ENCODE measurements around the gene RETREG2. TPM values are rescaled to one million over a fixed set of nuclear protein-coding genes. Genes with fewer than 3 reads are reported as not detected.

The RETREG2 gene
- total RNA-seq, 1 experiment from 2014 or later, result 49.3 TPM

GRCh38 chr2:219220652-219221402 lies 42.8 kb downstream of the RETREG2 start:
- H3K4me3 Mint-ChIP-seq (ENCODE audit: unreplicated experiment), result no peak overlapping the region
- no TSS peak for BruUV-seq (replicated peaks)
- ChIA-PET CTCF (interaction anchor here (0.7 to 2.9 kb wide), 6 partner anchors 24 to 74 kb away, joined by 3 to 17 read pairs (median 3); partner anchors contain the start of genes GLB1L and STK16), POLR2A (interaction anchor here (1.2 to 6.3 kb wide), 4 partner anchors 8 to 44 kb away, joined by 3 to 127 read pairs (median 54); partner anchors contain the start of genes ANKZF1, ATG9A, CNPPD1 and GLB1L)
- no peak overlapping the region for H3K27ac Mint-ChIP-seq (ENCODE audit: low read depth, unreplicated experiment)
- H3K27me3 Mint-ChIP-seq (ENCODE audit: insufficient read depth, unreplicated experiment), result no peaks in the 10 kb centered on the region
- H3K36me3 Mint-ChIP-seq (ENCODE audit: insufficient read depth, unreplicated experiment), result peaks cover 43% of the 10 kb centered on the region
- H3K9me3 Mint-ChIP-seq (ENCODE audit: unreplicated experiment), result no peaks in the 10 kb centered on the region
- intact Hi-C loops (cut with micrococcal nuclease), result no loop called here
- DNase-seq (ENCODE audit: unreplicated experiment), result no peak
- no peaks in the 10 kb centered on the region for H3K4me1 Mint-ChIP-seq (ENCODE audit: insufficient read depth, unreplicated experiment)
- no peak for TF ChIP-seq CTCF (IDR thresholded peaks at IDR 0.05; ENCODE audit: unreplicated experiment)

DNA sequence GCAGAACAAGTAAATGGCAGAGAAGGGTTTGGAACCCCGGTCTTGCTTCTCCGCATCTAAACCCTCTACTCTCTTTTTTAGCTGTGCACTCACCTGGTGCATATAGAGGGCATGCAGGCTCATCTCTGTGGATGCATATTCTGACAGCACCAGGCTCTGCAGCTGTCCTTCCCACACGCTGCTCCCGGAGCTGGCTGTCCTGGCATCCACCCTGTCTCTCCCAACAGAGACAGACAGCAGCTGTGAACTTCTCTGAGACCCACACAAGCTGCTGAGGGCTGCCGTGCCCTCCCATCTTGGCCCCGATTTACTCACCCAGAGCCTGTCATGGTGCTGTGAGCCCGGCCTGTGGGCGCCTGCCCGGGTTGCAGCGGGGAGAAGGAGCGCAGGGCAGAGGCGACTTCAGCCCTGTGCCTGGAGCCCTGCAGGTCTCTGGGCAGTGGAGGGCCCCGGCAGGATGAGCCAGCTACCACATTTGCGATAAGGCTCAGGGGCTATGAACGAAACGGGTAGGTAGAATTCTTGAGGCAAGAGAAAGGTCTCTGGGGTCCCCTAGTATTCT lies 44.0 kb downstream of the RETREG2 start:
- POLR2A ChIA-PET, result interaction anchor here (0.6 to 1.2 kb wide), 3 partner anchors 23 to 71 kb away, joined by 3 to 4 read pairs (median 3); partner anchors contain the start of genes DNAJB2 and GLB1L
- CTCF ChIA-PET, result interaction anchor here (0.6 to 2.9 kb wide), 4 partner anchors 27 to 146 kb away, joined by 3 to 17 read pairs (median 3); no protein-coding TSS in a partner anchor
- no peaks in the 10 kb centered on the region for H3K27me3 Mint-ChIP-seq (ENCODE audit: insufficient read depth, unreplicated experiment)
- intact Hi-C loops (cut with micrococcal nuclease), result no loop called here
- no peak for DNase-seq (ENCODE audit: unreplicated experiment)
- H3K9me3 Mint-ChIP-seq (ENCODE audit: unreplicated experiment), result no peaks in the 10 kb centered on the region
- no peak for TF ChIP-seq CTCF (IDR thresholded peaks at IDR 0.05; ENCODE audit: unreplicated experiment)
- peaks cover 50% of the 10 kb centered on the region for H3K36me3 Mint-ChIP-seq (ENCODE audit: insufficient read depth, unreplicated experiment)
- H3K4me1 Mint-ChIP-seq (ENCODE audit: insufficient read depth, unreplicated experiment), result no peaks in the 10 kb centered on the region
- H3K27ac Mint-ChIP-seq (ENCODE audit: low read depth, unreplicated experiment), result no peak overlapping the region
- H3K4me3 Mint-ChIP-seq (ENCODE audit: unreplicated experiment), result no peak overlapping the region
- no TSS peak for BruUV-seq (replicated peaks)

DNA sequence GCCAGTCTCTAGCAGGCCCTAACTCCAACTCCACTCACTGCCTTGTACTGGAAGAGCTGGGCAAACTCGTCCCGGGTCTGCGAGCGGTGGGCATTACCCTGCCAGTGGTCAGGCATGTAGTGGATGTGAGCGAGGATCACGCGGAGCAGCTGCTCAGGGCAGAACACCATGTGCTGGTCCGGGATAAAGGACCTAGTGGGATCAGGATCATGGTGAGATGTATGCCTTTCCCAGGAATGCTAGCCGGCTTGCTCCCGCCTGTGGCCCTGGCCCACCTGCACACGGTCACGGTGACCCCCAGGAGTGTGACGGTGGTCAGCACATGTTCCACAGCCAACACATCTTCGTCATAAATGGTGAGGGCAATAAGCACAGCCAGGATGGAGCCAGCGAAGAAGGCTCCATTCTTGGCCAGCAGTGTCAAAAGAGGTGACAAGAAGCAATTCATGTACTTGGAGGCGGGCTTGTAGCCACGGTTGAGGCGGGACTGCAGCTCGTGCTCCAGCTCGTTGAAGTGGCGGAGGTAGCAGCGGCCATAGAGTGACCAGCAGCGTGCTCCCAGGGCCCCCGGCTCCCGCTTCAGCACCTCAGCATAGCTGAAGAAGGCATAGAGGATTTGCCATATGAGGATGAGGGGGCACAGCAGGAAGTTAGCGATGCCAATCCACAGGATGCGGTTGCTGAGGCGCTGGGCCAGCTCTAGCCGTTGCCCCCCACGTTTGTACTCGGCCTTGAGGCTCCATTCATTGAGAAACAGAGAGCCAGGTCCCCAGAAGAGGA lies 45.9 kb downstream of the RETREG2 start:
- Mint-ChIP-seq H3K9me3 (ENCODE audit: unreplicated experiment) (no peaks in the 10 kb centered on the region), H3K4me3 (ENCODE audit: unreplicated experiment) (no peak overlapping the region), H3K27me3 (ENCODE audit: insufficient read depth, unreplicated experiment) (no peaks in the 10 kb centered on the region), H3K36me3 (ENCODE audit: insufficient read depth, unreplicated experiment) (peaks cover 48% of the 10 kb centered on the region), H3K27ac (ENCODE audit: low read depth, unreplicated experiment) (no peak overlapping the region), H3K4me1 (ENCODE audit: insufficient read depth, unreplicated experiment) (peaks cover 12% of the 10 kb centered on the region)
- intact Hi-C loops (cut with micrococcal nuclease), result no loop called here
- no TSS peak for BruUV-seq (replicated peaks)
- CTCF ChIA-PET, result interaction anchor here (0.6 kb wide), 1 partner anchor 50 kb away, joined by 3 read pairs; no protein-coding TSS in a partner anchor
- POLR2A ChIA-PET, result interaction anchor here (1.6 kb wide), 2 partner anchors 17 to 21 kb away, joined by 5 to 6 read pairs; partner anchors contain the start of genes GLB1L, STK16 and ZFAND2B
- no peak for TF ChIP-seq CTCF (IDR thresholded peaks at IDR 0.05; ENCODE audit: unreplicated experiment)
- DNase-seq (ENCODE audit: unreplicated experiment), result no peak
